HEK293 (cell line): Measurements from ENCODE around the gene NFIL3.
A peak's percentile ranks its signal among the peaks of the same experiment; 100 is the strongest.

ENCODE experiments used
- ELK4 ChIP-seq: IDR thresholded peaks from 2 replicates; pipeline ENCODE4 v1.6.1; 2011; ENCODE audit warnings: mild to moderate bottlenecking, low read depth, low read length, borderline replicate concordance
- HOXD13 ChIP-seq: sonication (generic); formaldehyde crosslinking; IDR thresholded peaks from 2 replicates; pipeline ENCODE4 v1.8.0; 2022; ENCODE audit warnings: missing genetic modification reagents, borderline replicate concordance
- IKZF3 ChIP-seq: fragments of 450-650 bp; IDR thresholded peaks from 2 replicates; pipeline ENCODE4 v1.5.0; 2018; ENCODE audit warnings: missing biosample characterization, mild to moderate bottlenecking, missing genetic modification characterization, moderate library complexity
- SALL2 ChIP-seq: fragments of 450-650 bp; formaldehyde crosslinking; IDR thresholded peaks from 2 replicates; pipeline ENCODE4 v1.5.0; 2017; ENCODE audit warnings: missing biosample characterization, mild to moderate bottlenecking, missing genetic modification characterization, borderline replicate concordance
- SCRT1 ChIP-seq: fragments of 450-650 bp; formaldehyde crosslinking; IDR thresholded peaks from 2 replicates; pipeline ENCODE4 v1.5.1; 2016; ENCODE audit warnings: missing biosample characterization, missing genetic modification characterization, borderline replicate concordance
- SP7 ChIP-seq: fragments of 450-650 bp; formaldehyde crosslinking; IDR thresholded peaks from 2 replicates; pipeline ENCODE4 v1.5.1; 2016; ENCODE audit warnings: missing biosample characterization, missing genetic modification characterization
- TRIM28 ChIP-seq: IDR thresholded peaks from 2 replicates; pipeline ENCODE4 v1.6.1; 2011; ENCODE audit warnings: low read length, control low read depth, borderline replicate concordance
- WT1 ChIP-seq: fragments of 450-650 bp; formaldehyde crosslinking; IDR thresholded peaks from 2 replicates; pipeline ENCODE4 v1.5.1; 2016; ENCODE audit warnings: missing biosample characterization, missing genetic modification characterization
- YY1 ChIP-seq: fragments of 450-650 bp; formaldehyde crosslinking; IDR thresholded peaks from 2 replicates; pipeline ENCODE4 v1.5.1; 2018; ENCODE audit warnings: missing biosample characterization, missing genetic modification characterization
- YY2 ChIP-seq: fragments of 450-650 bp; formaldehyde crosslinking; IDR thresholded peaks from 2 replicates; pipeline ENCODE4 v1.5.1; 2016; ENCODE audit warnings: missing biosample characterization, missing genetic modification characterization
- ZBTB17 ChIP-seq: fragments of 450-650 bp; formaldehyde crosslinking; IDR thresholded peaks from 2 replicates; pipeline ENCODE4 v1.5.1; 2016; ENCODE audit warnings: missing biosample characterization, missing genetic modification characterization
- ZBTB20 ChIP-seq: fragments of 450-650 bp; formaldehyde crosslinking; IDR thresholded peaks from 2 replicates; pipeline ENCODE4 v1.5.1; 2016; ENCODE audit warnings: missing biosample characterization, missing genetic modification characterization
- ZBTB7A ChIP-seq: fragments of 450-650 bp; formaldehyde crosslinking; IDR thresholded peaks from 2 replicates; pipeline ENCODE4 v1.5.1; 2016; ENCODE audit warnings: low read depth, missing biosample characterization, missing genetic modification characterization
- ZFHX2 ChIP-seq: fragments of 450-650 bp; formaldehyde crosslinking; conservative IDR thresholded peaks from 2 replicates; pipeline ENCODE4 v1.5.1; 2016; ENCODE audit warnings: missing biosample characterization, missing genetic modification characterization
- ZIC2 ChIP-seq: fragments of 450-650 bp; formaldehyde crosslinking; IDR thresholded peaks from 2 replicates; pipeline ENCODE4 v1.5.1; 2016; ENCODE audit warnings: missing biosample characterization, missing genetic modification characterization
- ZNF157 ChIP-seq: fragments of 450-650 bp; formaldehyde crosslinking; IDR thresholded peaks from 2 replicates; pipeline ENCODE4 v1.5.1; 2016; ENCODE audit warnings: missing biosample characterization, missing genetic modification characterization
- ZNF221 ChIP-seq: fragments of 450-650 bp; formaldehyde crosslinking; IDR thresholded peaks from 2 replicates; pipeline ENCODE4 v1.5.1; 2017; ENCODE audit warnings: missing biosample characterization, missing genetic modification characterization, borderline replicate concordance
- ZNF24 ChIP-seq: fragments of 450-650 bp; formaldehyde crosslinking; IDR thresholded peaks from 2 replicates; pipeline ENCODE4 v1.5.1; 2016; ENCODE audit warnings: missing biosample characterization, missing genetic modification characterization
- ZNF248 ChIP-seq: fragments of 450-650 bp; formaldehyde crosslinking; IDR thresholded peaks from 2 replicates; pipeline ENCODE4 v1.5.1; 2017; ENCODE audit warnings: missing biosample characterization, missing genetic modification characterization
- ZNF274 ChIP-seq, 2 experiments: fragments of 200-500 bp in 1 of 2; fragments of 450-650 bp in 1 of 2; sonication (Bioruptor generic) in 1 of 2; formaldehyde crosslinking in 1 of 2; IDR thresholded peaks; 2 replicates each; pipeline versions ENCODE4 v1.5.1 to v1.6.1; 2014 to 2016; ENCODE audit warnings: borderline replicate concordance in 1 of 2, inconsistent platforms in 1 of 2, low read length in 1 of 2, missing biosample characterization in 1 of 2, missing genetic modification characterization in 1 of 2
- ZNF280C ChIP-seq: fragments of 450-650 bp; formaldehyde crosslinking; IDR thresholded peaks from 2 replicates; pipeline ENCODE4 v1.5.1; 2016; ENCODE audit warnings: missing biosample characterization, missing genetic modification characterization
- ZNF335 ChIP-seq: fragments of 450-650 bp; formaldehyde crosslinking; conservative IDR thresholded peaks from 2 replicates; pipeline ENCODE4 v1.5.1; 2016; ENCODE audit warnings: missing biosample characterization, missing genetic modification characterization
- ZNF391 ChIP-seq: fragments of 450-650 bp; formaldehyde crosslinking; IDR thresholded peaks from 2 replicates; pipeline ENCODE4 v1.5.1; 2016; ENCODE audit warnings: low read depth, missing biosample characterization, missing genetic modification characterization, borderline replicate concordance
- ZNF426 ChIP-seq: fragments of 450-650 bp; formaldehyde crosslinking; IDR thresholded peaks from 2 replicates; pipeline ENCODE4 v1.5.1; 2017; ENCODE audit warnings: missing biosample characterization, missing genetic modification characterization, mild to moderate bottlenecking, inconsistent platforms, moderate library complexity
- ZNF433 ChIP-seq: fragments of 450-650 bp; formaldehyde crosslinking; IDR thresholded peaks from 2 replicates; pipeline ENCODE4 v1.5.1; 2016; ENCODE audit warnings: missing biosample characterization, missing genetic modification characterization, low read depth
- ZNF510 ChIP-seq: fragments of 450-650 bp; formaldehyde crosslinking; IDR thresholded peaks from 2 replicates; pipeline ENCODE4 v1.5.1; 2018; ENCODE audit warnings: mild to moderate bottlenecking, missing genetic modification characterization, missing biosample characterization; ENCODE audit not compliant: insufficient replicate concordance
- ZNF549 ChIP-seq: fragments of 450-650 bp; IDR thresholded peaks from 2 replicates; pipeline ENCODE4 v1.5.1; 2018; ENCODE audit warnings: missing biosample characterization, missing genetic modification characterization, mild to moderate bottlenecking, inconsistent platforms, moderate library complexity
- ZNF600 ChIP-seq: fragments of 450-650 bp; formaldehyde crosslinking; IDR thresholded peaks from 2 replicates; pipeline ENCODE4 v1.5.1; 2016; ENCODE audit warnings: missing biosample characterization, missing genetic modification characterization
- ZNF610 ChIP-seq: fragments of 450-650 bp; formaldehyde crosslinking; IDR thresholded peaks from 2 replicates; pipeline ENCODE4 v1.5.1; 2016; ENCODE audit warnings: missing biosample characterization, missing genetic modification characterization, borderline replicate concordance
- ZNF658 ChIP-seq: fragments of 450-650 bp; formaldehyde crosslinking; IDR thresholded peaks from 2 replicates; pipeline ENCODE4; 2016; ENCODE audit warnings: missing biosample characterization, missing genetic modification characterization
- ZNF664 ChIP-seq: fragments of 450-650 bp; formaldehyde crosslinking; IDR thresholded peaks from 2 replicates; pipeline ENCODE4 v1.5.1; 2016; ENCODE audit warnings: missing biosample characterization, missing genetic modification characterization
- ZNF747 ChIP-seq: fragments of 450-650 bp; formaldehyde crosslinking; IDR thresholded peaks from 2 replicates; pipeline ENCODE4 v1.5.1; 2016; ENCODE audit warnings: missing biosample characterization, missing genetic modification characterization
- ZNF843 ChIP-seq: fragments of 450-650 bp; formaldehyde crosslinking; IDR thresholded peaks from 2 replicates; pipeline ENCODE4 v1.5.1; 2016; ENCODE audit warnings: missing biosample characterization, missing genetic modification characterization
- TF ChIP-seq, protein P1 (sequence below): fragments of 450-650 bp; formaldehyde crosslinking; IDR thresholded peaks from 2 replicates; pipeline ENCODE4 v1.5.1; 2016; ENCODE audit warnings: missing biosample characterization, missing genetic modification characterization
- TF ChIP-seq, protein P2 (sequence below): fragments of 450-650 bp; IDR thresholded peaks from 2 replicates; pipeline ENCODE4 v1.5.1; 2018; ENCODE audit warnings: missing biosample characterization, missing genetic modification characterization

NFIL3 gene

GRCh38 chr9:91423785-91424402 lies at the start of gene NFIL3 (continued):
- TF ChIP-seq ZNF274 (IDR thresholded peaks at IDR 0.05; ENCODE audit: low read length) (no peak), ZNF274 (tag by site-specific recombination; IDR thresholded peaks at IDR 0.05; ENCODE audit: borderline replicate concordance) (no peak), YY1 (tag by site-specific recombination) (no peak), ZNF433 (tag by site-specific recombination) (no peak), ZIC2 (peak; percentile 60), WT1 (no peak), SP7 (tag by site-specific recombination) (no peak), ZNF843 (tag by site-specific recombination) (no peak), ZBTB20 (tag by site-specific recombination) (peak; percentile 68), SCRT1 (peak; percentile 60), ZNF280C (tag by site-specific recombination) (no peak), ZNF600 (tag by site-specific recombination) (peak; percentile 40), HOXD13 (CRISPR knock-in tag) (no peak), ZBTB17 (tag by site-specific recombination) (no peak), ZNF248 (no peak), ZNF426 (tag by site-specific recombination) (no peak), ZNF157 (tag by site-specific recombination) (no peak), IKZF3 (tag by site-specific recombination) (no peak), ZBTB7A (tag by site-specific recombination) (no peak), ZNF510 (tag by site-specific recombination) (no peak), ZNF664 (no peak), YY2 (no peak), SALL2 (tag by site-specific recombination) (no peak), ZNF747 (tag by site-specific recombination) (no peak), TRIM28 (no peak), ZNF335 (tag by site-specific recombination) (no peak), ZNF221 (tag by site-specific recombination) (no peak), ZNF549 (no peak), ZNF658 (tag by site-specific recombination) (no peak), ZNF24 (tag by site-specific recombination) (no peak), ELK4 (no peak), ZFHX2 (tag by site-specific recombination) (no peak), ZNF391 (tag by site-specific recombination) (no peak), ZNF610 (tag by site-specific recombination) (no peak)
- TF ChIP-seq, protein P1, sequence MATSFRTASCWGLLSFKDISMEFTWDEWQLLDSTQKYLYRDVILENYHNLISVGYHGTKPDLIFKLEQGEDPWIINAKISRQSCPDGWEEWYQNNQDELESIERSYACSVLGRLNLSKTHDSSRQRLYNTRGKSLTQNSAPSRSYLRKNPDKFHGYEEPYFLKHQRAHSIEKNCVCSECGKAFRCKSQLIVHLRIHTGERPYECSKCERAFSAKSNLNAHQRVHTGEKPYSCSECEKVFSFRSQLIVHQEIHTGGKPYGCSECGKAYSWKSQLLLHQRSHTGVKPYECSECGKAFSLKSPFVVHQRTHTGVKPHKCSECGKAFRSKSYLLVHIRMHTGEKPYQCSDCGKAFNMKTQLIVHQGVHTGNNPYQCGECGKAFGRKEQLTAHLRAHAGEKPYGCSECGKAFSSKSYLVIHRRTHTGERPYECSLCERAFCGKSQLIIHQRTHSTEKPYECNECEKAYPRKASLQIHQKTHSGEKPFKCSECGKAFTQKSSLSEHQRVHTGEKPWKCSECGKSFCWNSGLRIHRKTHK = no peak
- TF ChIP-seq, protein P2, sequence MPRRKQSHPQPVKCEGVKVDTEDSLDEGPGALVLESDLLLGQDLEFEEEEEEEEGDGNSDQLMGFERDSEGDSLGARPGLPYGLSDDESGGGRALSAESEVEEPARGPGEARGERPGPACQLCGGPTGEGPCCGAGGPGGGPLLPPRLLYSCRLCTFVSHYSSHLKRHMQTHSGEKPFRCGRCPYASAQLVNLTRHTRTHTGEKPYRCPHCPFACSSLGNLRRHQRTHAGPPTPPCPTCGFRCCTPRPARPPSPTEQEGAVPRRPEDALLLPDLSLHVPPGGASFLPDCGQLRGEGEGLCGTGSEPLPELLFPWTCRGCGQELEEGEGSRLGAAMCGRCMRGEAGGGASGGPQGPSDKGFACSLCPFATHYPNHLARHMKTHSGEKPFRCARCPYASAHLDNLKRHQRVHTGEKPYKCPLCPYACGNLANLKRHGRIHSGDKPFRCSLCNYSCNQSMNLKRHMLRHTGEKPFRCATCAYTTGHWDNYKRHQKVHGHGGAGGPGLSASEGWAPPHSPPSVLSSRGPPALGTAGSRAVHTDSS (tag by site-specific recombination) = no peak
